DOHH2 (cell line): ENCODE data around the gene RYR2.

Experiments
- H3F3A ChIP-seq: fragments of 200-600 bp; sonication (generic), shearing (Covaris generic); 2 replicates; pipeline ENCODE4 v1.6.0; 2016; ENCODE audit warnings: antibody characterized with exemption, mild to moderate bottlenecking; ENCODE audit not compliant: control insufficient read depth, insufficient read depth
- H3K27ac ChIP-seq: fragments of 200-600 bp; sonication (generic); 2 replicates; pipeline ENCODE4 v1.5.1; 2014; ENCODE audit warnings: low read depth, mild to moderate bottlenecking, low read length, moderate library complexity
- H3K27me3 ChIP-seq: fragments of 200-600 bp; sonication (generic); 2 replicates; pipeline ENCODE4 v1.6.1; 2014; ENCODE audit warnings: mild to moderate bottlenecking, low read length, mixed read lengths; ENCODE audit not compliant: control insufficient read depth
- H3K36me3 ChIP-seq: fragments of 200-600 bp; sonication (generic); 2 replicates; pipeline ENCODE4 v1.6.1; 2014; ENCODE audit warnings: mild to moderate bottlenecking, low read length, moderate library complexity, mixed read lengths; ENCODE audit not compliant: control insufficient read depth
- H3K4me1 ChIP-seq: fragments of 200-600 bp; sonication (generic); 2 replicates; pipeline ENCODE4 v1.6.1; 2014; ENCODE audit warnings: mild to moderate bottlenecking, low read length, mixed read lengths; ENCODE audit not compliant: control insufficient read depth
- H3K4me2 ChIP-seq: fragments of 200-600 bp; sonication (generic); 2 replicates; pipeline ENCODE4 v1.6.0; 2014; ENCODE audit warnings: mild to moderate bottlenecking, low read length, moderate library complexity
- H3K4me3 ChIP-seq: fragments of 200-600 bp; sonication (generic); 2 replicates; pipeline ENCODE4 v1.5.1; 2014; ENCODE audit warnings: mild to moderate bottlenecking, low read length, mixed read lengths
- H3K79me2 ChIP-seq: fragments of 200-600 bp; sonication (generic); 2 replicates; pipeline ENCODE4 v1.6.1; 2014; ENCODE audit warnings: mild to moderate bottlenecking, low read length, mixed read lengths; ENCODE audit not compliant: control insufficient read depth
- H3K9me2 ChIP-seq: fragments of 200-600 bp; sonication (generic); replicated peaks from 2 replicates; pipeline ENCODE4 v1.6.1; 2014; ENCODE audit warnings: mild to moderate bottlenecking, low read length, mixed read lengths; ENCODE audit not compliant: control insufficient read depth
- H3K9me3 ChIP-seq: fragments of 200-600 bp; sonication (generic); 2 replicates; pipeline ENCODE4 v1.6.1; 2014; ENCODE audit warnings: antibody characterized with exemption, low read length, mixed read lengths; ENCODE audit not compliant: control insufficient read depth, insufficient read depth
- H4K20me1 ChIP-seq: fragments of 200-600 bp; sonication (generic); 2 replicates; pipeline ENCODE4 v1.6.0; 2014; ENCODE audit warnings: low read depth, mild to moderate bottlenecking, antibody characterized with exemption, low read length, moderate library complexity; ENCODE audit not compliant: control insufficient read depth, insufficient read depth
- CTCF ChIP-seq: fragments of 200-600 bp; sonication (generic); IDR thresholded peaks from one replicate; pipeline ENCODE4 v1.5.1; 2014; ENCODE audit warnings: antibody characterized with exemption, mild to moderate bottlenecking, low read depth, low read length; ENCODE audit not compliant: poor library complexity, severe bottlenecking
- EZH2phosphoT487 ChIP-seq: fragments of 200-600 bp; sonication (generic); IDR thresholded peaks from 2 replicates; pipeline ENCODE4 v1.6.1; 2017; ENCODE audit warnings: borderline replicate concordance, mild to moderate bottlenecking, antibody characterized with exemption, low read length, moderate library complexity, mixed read lengths

Gene RYR2

GRCh38 chr1:237070519-237070918, 28.5 kb downstream of the RYR2 start:
- TF ChIP-seq EZH2phosphoT487, result no peak
- TF ChIP-seq CTCF, result no peak
- H3K4me2 ChIP-seq, result no peak overlapping the region
- no peaks in the 10 kb centered on the region for H3K27me3 ChIP-seq

GRCh38 chr1:237071641-237072420, 29.8 kb downstream of the RYR2 start:
- no peaks in the 10 kb centered on the region; the same call in 1 of the 2 replicates for H3K9me3 ChIP-seq
- no peak overlapping the region for H3K4me3 ChIP-seq
- H3K9me2 ChIP-seq, result no peaks in the 10 kb centered on the region
- H3K4me1 ChIP-seq, result no peaks in the 10 kb centered on the region
- TF ChIP-seq EZH2phosphoT487, result no peak
- no peak for TF ChIP-seq CTCF
- no peaks in the 10 kb centered on the region for H3K36me3 ChIP-seq
- H3K27me3 ChIP-seq, result no peaks in the 10 kb centered on the region
- H3F3A ChIP-seq, result no peaks in the 10 kb centered on the region
- no peak overlapping the region for H3K4me2 ChIP-seq
- H3K27ac ChIP-seq, result no peak overlapping the region
- H3K79me2 ChIP-seq, result no peaks in the 10 kb centered on the region
- no peaks in the 10 kb centered on the region for H4K20me1 ChIP-seq

More at GRCh38 chr1:237070519-237070918, 28.5 kb downstream of the RYR2 start:
- Histone ChIP-seq H3F3A (no peaks in the 10 kb centered on the region), H4K20me1 (no peaks in the 10 kb centered on the region), H3K4me3 (no peak overlapping the region), H3K36me3 (no peaks in the 10 kb centered on the region), H3K79me2 (no peaks in the 10 kb centered on the region), H3K9me3 (no peaks in the 10 kb centered on the region; the same call in 1 of the 2 replicates), H3K9me2 (no peaks in the 10 kb centered on the region), H3K4me1 (no peaks in the 10 kb centered on the region), H3K27ac (no peak overlapping the region)

- Histone ChIP-seq H3K4me1 (no peaks in the 10 kb centered on the region), H3K27me3 (no peaks in the 10 kb centered on the region), H3K9me2 (no peaks in the 10 kb centered on the region), H3K9me3 (no peaks in the 10 kb centered on the region; the same call in 1 of the 2 replicates), H3K27ac (no peak overlapping the region), H3K79me2 (no peaks in the 10 kb centered on the region), H3K4me2 (no peak overlapping the region), H3F3A (no peaks in the 10 kb centered on the region), H3K4me3 (no peak overlapping the region), H4K20me1 (no peaks in the 10 kb centered on the region), H3K36me3 (no peaks in the 10 kb centered on the region)
- TF ChIP-seq CTCF (no peak), EZH2phosphoT487 (no peak)
Measured at GRCh38 chr1:237074371-237075117, 32.6 kb downstream of the RYR2 start.
